Effector memory CD4-positive, alpha-beta T cell (primary cell): ENCODE data around the gene RNF212B.

Experiments
- DNase-seq, 3 donors: peaks; one replicate each; pipeline ENCODE4 v3.0.0-alpha.2; 2020
- H3K27ac ChIP-seq: 2 replicates; pipeline ENCODE4 v1.7.0; 2013; ENCODE audit warnings: mild to moderate bottlenecking, low read length, moderate library complexity; ENCODE audit not compliant: insufficient read depth, poor library complexity, severe bottlenecking
- H3K27me3 ChIP-seq: replicated peaks from 2 replicates; pipeline ENCODE4 v1.7.0; 2013; ENCODE audit warnings: mild to moderate bottlenecking, low read length; ENCODE audit not compliant: insufficient read depth, control insufficient read depth, poor library complexity, severe bottlenecking
- H3K36me3 ChIP-seq: 2 replicates; pipeline ENCODE4 v1.7.0; 2013; ENCODE audit warnings: mild to moderate bottlenecking, low read length, moderate library complexity; ENCODE audit not compliant: control insufficient read depth, insufficient read depth
- H3K4me1 ChIP-seq: 2 replicates; pipeline ENCODE4 v1.7.0; 2013; ENCODE audit warnings: low read length, mild to moderate bottlenecking; ENCODE audit not compliant: control insufficient read depth, insufficient read depth, poor library complexity, severe bottlenecking
- H3K4me3 ChIP-seq: 2 replicates; pipeline ENCODE4 v1.7.0; 2013; ENCODE audit warnings: low read length, low read depth, mild to moderate bottlenecking; ENCODE audit not compliant: insufficient read depth, poor library complexity, severe bottlenecking
- H3K9me3 ChIP-seq: 2 replicates; pipeline ENCODE4 v1.7.0; 2013; ENCODE audit warnings: mild to moderate bottlenecking, low read length, moderate library complexity; ENCODE audit not compliant: control insufficient read depth

RNF212B gene

GRCh38 chr14:23316300-23316699, 78.6 kb downstream of the RNF212B start:
- H3K9me3 ChIP-seq = no peaks in the 10 kb centered on the region
- DNase-seq = no peak
- no peak overlapping the region for H3K27ac ChIP-seq
- no peak overlapping the region for H3K4me3 ChIP-seq
- no peaks in the 10 kb centered on the region for H3K36me3 ChIP-seq
- no peaks in the 10 kb centered on the region for H3K27me3 ChIP-seq
- peaks cover 4% of the 10 kb centered on the region for H3K4me1 ChIP-seq

GRCh38 chr14:23319746-23320583, 82.2 kb downstream of the RNF212B start:
- no peaks in the 10 kb centered on the region for H3K27me3 ChIP-seq
- DNase-seq = no peak
- H3K4me1 ChIP-seq = peaks cover 8% of the 10 kb centered on the region
- H3K9me3 ChIP-seq = no peaks in the 10 kb centered on the region
- H3K27ac ChIP-seq = peak overlapping the region; percentile 73
- no peak overlapping the region for H3K4me3 ChIP-seq
- peaks cover 19% of the 10 kb centered on the region for H3K36me3 ChIP-seq

GRCh38 chr14:23320584-23321571, 83.1 kb downstream of the RNF212B start, which contains the start of gene PABPN1:
TSS of gene PABPN1 (plus strand) at chr14:23321457. CDS start at chr14:23321470, 13 bp downstream.
- Histone ChIP-seq H3K27ac (peak within 1 kb of the TSS; percentile 91), H3K27me3 (no peaks in the 10 kb centered on the region), H3K9me3 (no peaks in the 10 kb centered on the region), H3K36me3 (peaks cover 28% of the 10 kb centered on the region), H3K4me3 (peak within 1 kb of the TSS; percentile 73), H3K4me1 (peaks cover 8% of the 10 kb centered on the region)
- peak; percentile 98 to 99 (median 98) for DNase-seq

- peak overlapping the region; percentile 91 for H3K27ac ChIP-seq
- peak in 2 of 3 donors; percentile 9 to 25 for DNase-seq
- peaks cover 8% of the 10 kb centered on the region for H3K4me1 ChIP-seq
- no peaks in the 10 kb centered on the region for H3K9me3 ChIP-seq
- H3K36me3 ChIP-seq = peaks cover 28% of the 10 kb centered on the region
- H3K27me3 ChIP-seq = no peaks in the 10 kb centered on the region
- peak overlapping the region; percentile 73 for H3K4me3 ChIP-seq
Measured at GRCh38 chr14:23321572-23322547, 84.1 kb downstream of the RNF212B start.
